BLaER1 treated with 17β-estradiol and CSF1 and Interleukin-3, amounts not matched to agents 10 nM and 100 nM (cell line): Measurements from ENCODE around the gene OR7A10.

ENCODE experiments used
- H3K27ac ChIP-seq, 11 experiments: shearing (Covaris generic); formaldehyde crosslinking; 2 replicates each; pipeline ENCODE4 v1.8.1; 2022
- H3K27me3 ChIP-seq, 11 experiments: shearing (Covaris generic); formaldehyde crosslinking; 2 replicates each; pipeline ENCODE4 v1.8.1; 2022
- H3K36me3 ChIP-seq, 11 experiments: shearing (Covaris generic); formaldehyde crosslinking; 2 replicates each; pipeline ENCODE4 v1.8.1; 2022
- H3K4me1 ChIP-seq, 10 experiments: shearing (Covaris generic); formaldehyde crosslinking; 2 replicates each; pipeline ENCODE4 v1.8.1; 2022
- H3K4me2 ChIP-seq, 11 experiments: shearing (Covaris generic); formaldehyde crosslinking; 2 replicates each; pipeline ENCODE4 v1.8.1; 2022
- H3K4me3 ChIP-seq, 10 experiments: shearing (Covaris generic); formaldehyde crosslinking; 2 replicates each; pipeline ENCODE4 v1.8.1; 2022
- H3K9ac ChIP-seq, 11 experiments: shearing (Covaris generic); formaldehyde crosslinking; 2 replicates each; pipeline ENCODE4 v1.8.1; 2022
- H3K9me3 ChIP-seq, 11 experiments: shearing (Covaris generic); formaldehyde crosslinking; replicated peaks in 1 of 11; 2 replicates each; pipeline ENCODE4 v1.8.1; 2022
- H4K20me1 ChIP-seq, 11 experiments: shearing (Covaris generic); formaldehyde crosslinking; 2 replicates each; pipeline ENCODE4 v1.8.1; 2022
- Cebpa-rat ChIP-seq, 11 experiments: shearing (Covaris generic); IDR thresholded peaks; 2 replicates each; pipeline ENCODE4 v1.8.1; 2022

Gene OR7A10

GRCh38 chr19:14848822-14849221 is at the start of gene OR7A10:
Gene OR7A10, minus strand, starts transcription at chr19:14848922. Its CDS starts 7,045 bp downstream, at chr19:14841877.
- Histone ChIP-seq H3K27me3 (no peaks in the 10 kb centered on the region), H3K27ac (no peak within 1 kb of the TSS), H3K36me3 (no peaks in the 10 kb centered on the region), H4K20me1 (no peaks in the 10 kb centered on the region), H3K4me2 (no peak within 1 kb of the TSS), H3K4me3 (no peak within 1 kb of the TSS), H3K4me1 (no peaks in the 10 kb centered on the region), H3K9ac (no peak within 1 kb of the TSS), H3K9me3 (no peaks in the 10 kb centered on the region)
- TF ChIP-seq Cebpa-rat (IDR thresholded peaks at IDR 0.05): no peak

- Histone ChIP-seq H3K36me3 (no peaks in the 10 kb centered on the region), H3K27me3 (no peaks in the 10 kb centered on the region), H3K4me2 (peak overlapping the region in 4 of 11 experiments; percentile 21 to 76 (median 50); a peak in 8 of 22 replicates), H3K4me1 (peaks cover 12 to 44% (median 24%) of the 10 kb centered on the region in 10 experiments; a peak in 19 of 20 replicates), H3K4me3 (no peak overlapping the region), H3K27ac (no peak overlapping the region), H3K9me3 (no peaks in the 10 kb centered on the region), H4K20me1 (no peaks in the 10 kb centered on the region), H3K9ac (no peak overlapping the region)
- TF ChIP-seq Cebpa-rat (IDR thresholded peaks at IDR 0.05): no peak
These were observed 42.1 kb upstream of the OR7A10 start for GRCh38 chr19:14890643-14891379.

GRCh38 chr19:14889994-14890642 is 41.4 kb upstream of the OR7A10 start:
- H3K4me3 ChIP-seq: no peak overlapping the region
- no peak for TF ChIP-seq Cebpa-rat (IDR thresholded peaks at IDR 0.05)
- no peak overlapping the region for H3K27ac ChIP-seq
- H3K4me1 ChIP-seq: peaks cover 12 to 51% (median 24%) of the 10 kb centered on the region in 10 experiments; a peak in 19 of 20 replicates
- H3K27me3 ChIP-seq: no peaks in the 10 kb centered on the region
- H3K4me2 ChIP-seq: peak overlapping the region in 2 of 11 experiments; percentile 62 to 76; a peak in 2 of 22 replicates
- H3K9me3 ChIP-seq: no peaks in the 10 kb centered on the region
- H3K9ac ChIP-seq: no peak overlapping the region
- H3K36me3 ChIP-seq: no peaks in the 10 kb centered on the region
- H4K20me1 ChIP-seq: no peaks in the 10 kb centered on the region

- Histone ChIP-seq H3K36me3 (no peaks in the 10 kb centered on the region), H3K4me3 (no peak within 1 kb of the TSS), H3K4me1 (peaks cover 11 to 47% (median 13%) of the 10 kb centered on the region in 10 experiments; a peak in 19 of 20 replicates), H4K20me1 (no peaks in the 10 kb centered on the region), H3K27me3 (no peaks in the 10 kb centered on the region), H3K27ac (no peak within 1 kb of the TSS), H3K9ac (no peak within 1 kb of the TSS), H3K4me2 (peak within 1 kb of the TSS in 2 of 11 experiments; percentile 39 to 42; a peak in 4 of 22 replicates), H3K9me3 (no peaks in the 10 kb centered on the region)
- TF ChIP-seq Cebpa-rat (IDR thresholded peaks at IDR 0.05): no peak
These were observed 37.3 kb upstream of the OR7A10 start, which contains the start of gene OR7A17 for GRCh38 chr19:14886032-14886431. Gene OR7A17, minus strand, starts transcription at chr19:14886132. Its CDS starts 4,777 bp downstream, at chr19:14881355.

- Histone ChIP-seq H3K4me3 (no peak overlapping the region), H3K9me3 (peaks cover 0 to 4% (median 0%) of the 10 kb centered on the region in 11 experiments; a peak in 2 of 22 replicates), H3K4me2 (no peak overlapping the region), H3K27me3 (no peaks in the 10 kb centered on the region), H3K9ac (no peak overlapping the region), H3K36me3 (no peaks in the 10 kb centered on the region), H3K4me1 (peaks cover 0 to 6% (median 0%) of the 10 kb centered on the region in 10 experiments; a peak in 3 of 20 replicates), H3K27ac (no peak overlapping the region), H4K20me1 (no peaks in the 10 kb centered on the region)
- no peak for TF ChIP-seq Cebpa-rat (IDR thresholded peaks at IDR 0.05)
These were observed 23.0 kb upstream of the OR7A10 start for GRCh38 chr19:14871619-14872230.

- no peak overlapping the region for H3K27ac ChIP-seq
- TF ChIP-seq Cebpa-rat (IDR thresholded peaks at IDR 0.05): no peak
These were observed 19.8 kb upstream of the OR7A10 start for GRCh38 chr19:14868497-14868896.

GRCh38 chr19:14843578-14843977 is 5.1 kb downstream of the OR7A10 start:
- peaks cover 0 to 10% (median 7%) of the 10 kb centered on the region in 11 experiments; a peak in 11 of 22 replicates for H3K9me3 ChIP-seq
- no peak overlapping the region for H3K4me2 ChIP-seq
- no peaks in the 10 kb centered on the region for H4K20me1 ChIP-seq
- H3K4me3 ChIP-seq: no peak overlapping the region
- no peak for TF ChIP-seq Cebpa-rat (IDR thresholded peaks at IDR 0.05)
- no peak overlapping the region for H3K27ac ChIP-seq
- no peaks in the 10 kb centered on the region for H3K36me3 ChIP-seq
- H3K4me1 ChIP-seq: peaks cover 0 to 12% (median 0%) of the 10 kb centered on the region in 10 experiments; a peak in 6 of 20 replicates
- H3K27me3 ChIP-seq: no peaks in the 10 kb centered on the region
- no peak overlapping the region for H3K9ac ChIP-seq

More at GRCh38 chr19:14868497-14868896, 19.8 kb upstream of the OR7A10 start:
- Histone ChIP-seq H3K27me3 (no peaks in the 10 kb centered on the region), H3K9me3 (peaks cover 0 to 4% (median 0%) of the 10 kb centered on the region in 11 experiments; a peak in 2 of 22 replicates), H3K4me1 (peaks cover 0 to 6% (median 0%) of the 10 kb centered on the region in 10 experiments; a peak in 3 of 20 replicates), H3K36me3 (no peaks in the 10 kb centered on the region), H4K20me1 (no peaks in the 10 kb centered on the region), H3K4me2 (no peak overlapping the region), H3K4me3 (no peak overlapping the region), H3K9ac (no peak overlapping the region)

- Histone ChIP-seq H4K20me1 (no peaks in the 10 kb centered on the region), H3K36me3 (no peaks in the 10 kb centered on the region), H3K9ac (no peak overlapping the region), H3K27ac (no peak overlapping the region), H3K4me1 (peaks cover 0 to 12% (median 0%) of the 10 kb centered on the region in 10 experiments; a peak in 6 of 20 replicates), H3K9me3 (peaks cover 0 to 10% (median 7%) of the 10 kb centered on the region in 11 experiments; a peak in 11 of 22 replicates), H3K27me3 (no peaks in the 10 kb centered on the region), H3K4me2 (no peak overlapping the region), H3K4me3 (no peak overlapping the region)
- no peak for TF ChIP-seq Cebpa-rat (IDR thresholded peaks at IDR 0.05)
These were observed 5.6 kb downstream of the OR7A10 start for GRCh38 chr19:14843169-14843568.

GRCh38 chr19:14840206-14840605 is 8.5 kb downstream of the OR7A10 start:
- no peaks in the 10 kb centered on the region for H4K20me1 ChIP-seq
- H3K9ac ChIP-seq: no peak overlapping the region
- no peaks in the 10 kb centered on the region for H3K36me3 ChIP-seq
- TF ChIP-seq Cebpa-rat (IDR thresholded peaks at IDR 0.05): no peak
- H3K9me3 ChIP-seq: peaks cover 0 to 16% (median 7%) of the 10 kb centered on the region in 11 experiments; a peak in 12 of 22 replicates
- H3K4me1 ChIP-seq: peaks cover 0 to 18% (median 4%) of the 10 kb centered on the region in 10 experiments; a peak in 14 of 20 replicates
- H3K27ac ChIP-seq: no peak overlapping the region
- H3K27me3 ChIP-seq: no peaks in the 10 kb centered on the region
- H3K4me3 ChIP-seq: no peak overlapping the region
- H3K4me2 ChIP-seq: peak overlapping the region in 5 of 11 experiments; percentile 2 to 32 (median 10); a peak in 3 of 22 replicates
